HG03354 (cell line): ENCODE results near the gene IGFBP3.
"Not testable (repeated sequence)": the region's sequence is repeated elsewhere in the genome, so short reads cannot be mapped to it uniquely, and the experiment has no call there.

Source experiments
- ATAC-seq: cut with Tn5 transposase; IDR thresholded peaks from one replicate; pipeline ENCODE4 v1.9.1; 2021; ENCODE audit warnings: mild to moderate bottlenecking; ENCODE audit not compliant: unreplicated experiment, poor library complexity, severe bottlenecking

Gene IGFBP3

GRCh38 chr7:45920502-45921380 lies at the start of gene IGFBP3:
TSS of gene IGFBP3 (minus strand) at chr7:45921272. CDS start at chr7:45921140, 132 bp downstream.
- ATAC-seq = no peak

- ATAC-seq = no peak
Observed at GRCh38 chr7:45970454-45970853, 49.4 kb upstream of the IGFBP3 start.

GRCh38 chr7:45969940-45970339 lies 48.9 kb upstream of the IGFBP3 start:
- ATAC-seq = no peak

- ATAC-seq = no peak
Observed at GRCh38 chr7:45968856-45969541, 47.9 kb upstream of the IGFBP3 start.

- ATAC-seq = no peak
Observed at GRCh38 chr7:45968312-45968711, 47.2 kb upstream of the IGFBP3 start.

- ATAC-seq = no peak
Observed at GRCh38 chr7:45967591-45968157, 46.6 kb upstream of the IGFBP3 start.

GRCh38 chr7:45962861-45963260 lies 41.8 kb upstream of the IGFBP3 start:
- no peak for ATAC-seq

GRCh38 chr7:45957721-45958120 lies 36.6 kb upstream of the IGFBP3 start:
- no peak for ATAC-seq

GRCh38 chr7:45955286-45955685 lies 34.2 kb upstream of the IGFBP3 start:
- ATAC-seq = no peak

- not testable (repeated sequence) for ATAC-seq
Observed at GRCh38 chr7:45953055-45953454, 32.0 kb upstream of the IGFBP3 start.

GRCh38 chr7:45944058-45944457 lies 23.0 kb upstream of the IGFBP3 start:
- no peak for ATAC-seq

GRCh38 chr7:45940939-45941338 lies 19.9 kb upstream of the IGFBP3 start:
- no peak for ATAC-seq

GRCh38 chr7:45940237-45940781 lies 19.2 kb upstream of the IGFBP3 start:
- ATAC-seq = not testable (repeated sequence)

GRCh38 chr7:45939574-45939973 lies 18.5 kb upstream of the IGFBP3 start:
- no peak for ATAC-seq

- ATAC-seq = no peak
Observed at GRCh38 chr7:45938626-45939302, 17.7 kb upstream of the IGFBP3 start.

- no peak for ATAC-seq
Observed at GRCh38 chr7:45937862-45938261, 16.8 kb upstream of the IGFBP3 start.

GRCh38 chr7:45937301-45937700 lies 16.2 kb upstream of the IGFBP3 start:
- no peak for ATAC-seq

- ATAC-seq = no peak
Observed at GRCh38 chr7:45930967-45931366, 9.9 kb upstream of the IGFBP3 start.

- ATAC-seq = no peak
Observed at GRCh38 chr7:45927721-45928120, 6.6 kb upstream of the IGFBP3 start.

- no peak for ATAC-seq
Observed at GRCh38 chr7:45924283-45924682, 3.2 kb upstream of the IGFBP3 start.
